Osteoblast (primary cell): ENCODE data around the gene CCBE1. TPM values are rescaled to one million over a fixed set of nuclear protein-coding genes. Genes with fewer than 3 reads are reported as not detected.

Source experiments
- DNase-seq: peaks from one replicate; pipeline ENCODE4 v3.0.0; 2011; ENCODE audit warnings: low spot score, mixed read lengths; ENCODE audit not compliant: insufficient read length; ENCODE audit errors: missing footprints
- H2AFZ ChIP-seq: 2 replicates; pipeline ENCODE4 v1.6.0; 2011; ENCODE audit warnings: mild to moderate bottlenecking, low read length
- H3K27ac ChIP-seq: 2 replicates; pipeline ENCODE4 v1.5.1; 2011; ENCODE audit warnings: mild to moderate bottlenecking, low read depth, low read length, moderate library complexity
- H3K27me3 ChIP-seq: 2 replicates; pipeline ENCODE4 v1.6.0; 2012; ENCODE audit warnings: mild to moderate bottlenecking, control low read depth, inconsistent platforms, low read length, moderate library complexity; ENCODE audit not compliant: insufficient read depth
- H3K36me3 ChIP-seq: 2 replicates; pipeline ENCODE4 v1.5.1; 2011; ENCODE audit warnings: mild to moderate bottlenecking, low read length, control low read depth, moderate library complexity; ENCODE audit not compliant: insufficient read depth
- H3K4me1 ChIP-seq: 2 replicates; pipeline ENCODE4 v1.5.1; 2011; ENCODE audit warnings: mild to moderate bottlenecking, low read length, control low read depth, moderate library complexity; ENCODE audit not compliant: insufficient read depth
- H3K4me2 ChIP-seq: 2 replicates; pipeline ENCODE4 v1.6.0; 2011; ENCODE audit warnings: mild to moderate bottlenecking, low read length; ENCODE audit not compliant: insufficient read depth
- H3K4me3 ChIP-seq: fragments of 200-600 bp; sonication (generic); 3 replicates; pipeline ENCODE4 v1.5.1; 2012; ENCODE audit warnings: mild to moderate bottlenecking, low read length, inconsistent platforms; ENCODE audit not compliant: insufficient read depth
- H3K79me2 ChIP-seq: 2 replicates; pipeline ENCODE4 v1.6.0; 2012; ENCODE audit warnings: mild to moderate bottlenecking, low read length, control low read depth, inconsistent platforms; ENCODE audit not compliant: insufficient read depth
- H3K9me3 ChIP-seq: 2 replicates; pipeline ENCODE4 v1.5.1; 2011; ENCODE audit warnings: low read depth, low read length, control low read depth
- H4K20me1 ChIP-seq: 2 replicates; pipeline ENCODE4 v1.6.0; 2012; ENCODE audit warnings: mild to moderate bottlenecking, low read length, control low read depth; ENCODE audit not compliant: insufficient read depth
- CTCF ChIP-seq: IDR thresholded peaks from 2 replicates; pipeline ENCODE4 v1.5.1; 2011; ENCODE audit warnings: mild to moderate bottlenecking, low read depth, low read length, moderate library complexity; ENCODE audit errors: extremely low read depth
- total RNA-seq: library from RNA; depleted of rRNA; stranded (reverse); fragments of >200 nt; gene quantifications from 2 replicates; pipeline ENCODE4 v1.2.3, GENCODE V29; 2012

CCBE1 gene
- total RNA-seq, 1 donor = 51.4 TPM

GRCh38 chr18:59528866-59529265 is 168.4 kb downstream of the CCBE1 start:
- Histone ChIP-seq H3K4me1 (no peaks in the 10 kb centered on the region), H3K79me2 (peaks cover 51% of the 10 kb centered on the region), H2AFZ (no peak overlapping the region), H4K20me1 (peaks cover 24% of the 10 kb centered on the region), H3K4me2 (no peak overlapping the region), H3K4me3 (no peak overlapping the region), H3K9me3 (no peaks in the 10 kb centered on the region), H3K27ac (no peak overlapping the region), H3K36me3 (no peaks in the 10 kb centered on the region), H3K27me3 (no peaks in the 10 kb centered on the region)
- TF ChIP-seq CTCF = no peak
- no peak for DNase-seq

- peaks cover 12% of the 10 kb centered on the region for H3K4me1 ChIP-seq
- no peak for DNase-seq
- no peak overlapping the region for H3K4me2 ChIP-seq
- H3K27me3 ChIP-seq = no peaks in the 10 kb centered on the region
- no peaks in the 10 kb centered on the region for H3K9me3 ChIP-seq
- no peaks in the 10 kb centered on the region for H3K36me3 ChIP-seq
- no peak for TF ChIP-seq CTCF
- no peak overlapping the region for H3K27ac ChIP-seq
- peaks cover 31% of the 10 kb centered on the region for H4K20me1 ChIP-seq
- H2AFZ ChIP-seq = no peak overlapping the region
- peaks cover 11% of the 10 kb centered on the region for H3K79me2 ChIP-seq
- no peak overlapping the region for H3K4me3 ChIP-seq
Measured at GRCh38 chr18:59520562-59521355, 176.5 kb downstream of the CCBE1 start.

- no peak for TF ChIP-seq CTCF
- Histone ChIP-seq H3K4me3 (no peak overlapping the region), H3K4me1 (peaks cover 31% of the 10 kb centered on the region), H2AFZ (no peak overlapping the region), H3K27me3 (no peaks in the 10 kb centered on the region), H3K4me2 (no peak overlapping the region), H4K20me1 (peaks cover 47% of the 10 kb centered on the region), H3K9me3 (no peaks in the 10 kb centered on the region), H3K79me2 (peaks cover 21% of the 10 kb centered on the region), H3K36me3 (no peaks in the 10 kb centered on the region), H3K27ac (no peak overlapping the region)
- DNase-seq = no peak
Measured at GRCh38 chr18:59518705-59519104, 178.5 kb downstream of the CCBE1 start.

- Histone ChIP-seq H3K4me1 (peaks cover 32% of the 10 kb centered on the region), H3K4me2 (no peak overlapping the region), H3K79me2 (peaks cover 26% of the 10 kb centered on the region), H2AFZ (no peak overlapping the region), H3K9me3 (no peaks in the 10 kb centered on the region), H3K27me3 (no peaks in the 10 kb centered on the region), H3K27ac (no peak overlapping the region), H4K20me1 (peaks cover 52% of the 10 kb centered on the region), H3K4me3 (no peak overlapping the region), H3K36me3 (no peaks in the 10 kb centered on the region)
- DNase-seq = no peak
- TF ChIP-seq CTCF = no peak
Measured at GRCh38 chr18:59517446-59518165, 179.6 kb downstream of the CCBE1 start.
